BE2C (cell line): ENCODE data around the gene BRSK2.

Source experiments
- DNase-seq: peaks from one replicate; pipeline ENCODE4 v3.0.0-alpha.2; 2020
- H3K27me3 ChIP-seq: fragments of 250-450 bp; sonication (Bioruptor Pico); 2 replicates; pipeline ENCODE4 v1.5.1; 2020; ENCODE audit warnings: mild to moderate bottlenecking
- H3K36me3 ChIP-seq: fragments of 250-450 bp; sonication (Bioruptor Pico); 2 replicates; pipeline ENCODE4 v1.5.1; 2020; ENCODE audit warnings: mild to moderate bottlenecking
- H3K4me1 ChIP-seq: fragments of 250-450 bp; sonication (Bioruptor Pico); 2 replicates; pipeline ENCODE4 v1.5.1; 2020
- H3K4me3 ChIP-seq: 2 replicates; pipeline ENCODE4 v1.5.1; 2011; ENCODE audit warnings: low read depth, low read length
- H3K9me3 ChIP-seq: fragments of 250-450 bp; sonication (Bioruptor Pico); 2 replicates; pipeline ENCODE4 v1.5.1; 2020
- TF ChIP-seq, protein P1 (sequence below): IDR thresholded peaks from 2 replicates; pipeline ENCODE4 v1.5.1; 2012; ENCODE audit warnings: mild to moderate bottlenecking, low read depth, low read length

BRSK2 gene

DNA sequence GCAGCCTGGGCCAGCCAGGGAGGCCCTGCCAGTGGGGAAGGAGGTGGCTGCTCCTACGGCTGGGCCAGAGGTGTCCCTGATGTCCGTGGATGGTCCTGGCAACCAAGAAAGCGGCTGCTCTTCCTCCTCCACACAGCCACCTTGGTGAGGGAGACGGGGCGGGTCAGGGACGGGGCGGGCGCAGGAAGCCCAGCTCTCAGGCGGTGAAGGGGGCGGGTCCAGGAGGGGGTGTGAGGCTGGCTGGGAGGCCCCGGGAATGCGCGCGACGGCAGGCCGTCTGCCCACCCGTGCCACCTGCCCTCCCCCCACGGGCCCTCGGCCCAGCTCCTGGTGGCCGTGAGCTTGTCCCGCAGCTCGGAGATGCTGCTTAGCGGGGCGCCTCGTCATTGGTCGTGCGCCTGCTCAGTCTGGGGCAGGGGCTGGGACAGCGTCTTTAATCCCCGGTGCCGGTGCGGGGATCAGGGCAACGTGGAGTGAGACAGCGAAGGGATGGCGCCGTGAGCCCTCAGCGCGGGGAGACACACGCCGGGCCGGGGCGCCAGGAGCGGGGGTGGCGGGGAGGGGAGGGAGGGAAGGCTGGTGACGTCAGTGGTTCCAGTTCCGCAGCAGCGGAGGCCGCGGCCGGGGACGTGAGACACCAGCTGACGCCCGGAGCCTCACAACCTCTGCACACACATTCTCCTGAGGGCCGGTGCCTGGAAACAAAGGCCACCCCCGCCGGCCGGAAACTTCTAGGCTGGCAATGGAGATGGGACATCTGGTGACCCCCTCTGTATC is 6.7 kb upstream of the BRSK2 start:
- peak overlapping the region; percentile 54 for H3K4me3 ChIP-seq
- no peaks in the 10 kb centered on the region for H3K4me1 ChIP-seq
- H3K27me3 ChIP-seq, result no peaks in the 10 kb centered on the region
- DNase-seq, result peak; percentile 57
- H3K36me3 ChIP-seq, result no peaks in the 10 kb centered on the region
- TF ChIP-seq, protein P1, sequence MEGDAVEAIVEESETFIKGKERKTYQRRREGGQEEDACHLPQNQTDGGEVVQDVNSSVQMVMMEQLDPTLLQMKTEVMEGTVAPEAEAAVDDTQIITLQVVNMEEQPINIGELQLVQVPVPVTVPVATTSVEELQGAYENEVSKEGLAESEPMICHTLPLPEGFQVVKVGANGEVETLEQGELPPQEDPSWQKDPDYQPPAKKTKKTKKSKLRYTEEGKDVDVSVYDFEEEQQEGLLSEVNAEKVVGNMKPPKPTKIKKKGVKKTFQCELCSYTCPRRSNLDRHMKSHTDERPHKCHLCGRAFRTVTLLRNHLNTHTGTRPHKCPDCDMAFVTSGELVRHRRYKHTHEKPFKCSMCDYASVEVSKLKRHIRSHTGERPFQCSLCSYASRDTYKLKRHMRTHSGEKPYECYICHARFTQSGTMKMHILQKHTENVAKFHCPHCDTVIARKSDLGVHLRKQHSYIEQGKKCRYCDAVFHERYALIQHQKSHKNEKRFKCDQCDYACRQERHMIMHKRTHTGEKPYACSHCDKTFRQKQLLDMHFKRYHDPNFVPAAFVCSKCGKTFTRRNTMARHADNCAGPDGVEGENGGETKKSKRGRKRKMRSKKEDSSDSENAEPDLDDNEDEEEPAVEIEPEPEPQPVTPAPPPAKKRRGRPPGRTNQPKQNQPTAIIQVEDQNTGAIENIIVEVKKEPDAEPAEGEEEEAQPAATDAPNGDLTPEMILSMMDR, result no peak
- H3K9me3 ChIP-seq, result no peaks in the 10 kb centered on the region

DNA sequence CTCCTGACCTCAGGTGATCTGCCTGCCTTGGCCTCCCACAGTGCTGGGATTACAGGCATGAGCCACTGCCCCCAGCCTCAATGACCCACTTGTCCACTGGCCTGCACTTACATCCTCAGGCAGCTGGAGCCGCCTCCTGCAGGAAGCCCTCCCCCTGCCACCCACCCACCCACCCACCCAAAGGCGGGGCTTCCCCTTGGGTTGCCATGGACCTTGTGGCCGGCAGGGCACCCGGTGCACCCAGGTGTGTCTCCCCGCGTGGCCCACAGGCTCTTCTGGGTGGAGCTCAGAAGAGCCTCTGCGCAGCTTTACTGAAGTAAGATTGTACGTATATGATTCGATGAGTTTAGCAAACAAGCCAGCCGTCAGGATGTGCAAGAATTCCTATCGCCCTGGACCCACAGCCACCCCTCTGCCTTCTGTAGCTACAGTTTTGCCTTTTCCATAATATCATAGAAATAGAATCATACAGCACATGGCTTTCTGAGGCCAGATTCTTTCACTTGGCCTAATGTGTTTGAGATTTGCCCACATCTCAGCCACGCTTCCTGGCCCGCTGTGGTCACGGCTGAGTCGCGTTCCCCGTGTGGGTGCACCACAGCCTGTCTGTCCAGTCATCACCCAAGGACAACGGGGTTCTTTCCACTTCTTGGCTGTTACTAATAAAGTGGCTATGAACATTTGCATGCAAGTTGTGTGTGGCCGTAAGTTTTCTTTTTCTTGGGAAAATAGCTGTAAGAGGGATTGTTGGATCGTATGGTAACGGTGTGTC is 5.3 kb upstream of the BRSK2 start:
- H3K9me3 ChIP-seq, result no peaks in the 10 kb centered on the region
- DNase-seq, result no peak
- H3K36me3 ChIP-seq, result no peaks in the 10 kb centered on the region
- no peak overlapping the region for H3K4me3 ChIP-seq
- H3K4me1 ChIP-seq, result no peaks in the 10 kb centered on the region
- no peaks in the 10 kb centered on the region for H3K27me3 ChIP-seq
- TF ChIP-seq, protein P1, result no peak

DNA sequence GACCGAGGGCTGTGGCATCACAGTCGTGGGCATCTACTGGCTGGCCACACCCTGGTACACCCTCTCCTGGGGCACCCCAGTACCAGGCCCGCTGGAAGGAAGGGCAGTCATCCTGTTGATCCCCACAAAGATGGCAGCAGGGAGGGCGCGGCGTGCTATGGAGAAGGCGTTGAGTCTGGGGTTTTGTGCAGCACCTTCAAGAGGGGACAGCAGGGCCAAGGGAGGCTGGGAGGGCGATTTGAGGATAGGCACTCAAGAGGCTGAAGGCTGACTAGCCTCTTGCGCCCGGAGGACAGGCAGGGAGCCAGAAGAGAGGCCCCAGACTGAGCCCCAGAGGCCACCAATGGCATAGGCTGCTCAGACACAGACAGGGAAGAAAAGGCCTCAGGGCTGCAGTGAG is 2.2 kb upstream of the BRSK2 start:
- DNase-seq, result no peak
- Histone ChIP-seq H3K9me3 (no peaks in the 10 kb centered on the region), H3K4me3 (no peak overlapping the region), H3K4me1 (no peaks in the 10 kb centered on the region), H3K27me3 (peaks cover 24% of the 10 kb centered on the region), H3K36me3 (no peaks in the 10 kb centered on the region)
- TF ChIP-seq, protein P1, result no peak

DNA sequence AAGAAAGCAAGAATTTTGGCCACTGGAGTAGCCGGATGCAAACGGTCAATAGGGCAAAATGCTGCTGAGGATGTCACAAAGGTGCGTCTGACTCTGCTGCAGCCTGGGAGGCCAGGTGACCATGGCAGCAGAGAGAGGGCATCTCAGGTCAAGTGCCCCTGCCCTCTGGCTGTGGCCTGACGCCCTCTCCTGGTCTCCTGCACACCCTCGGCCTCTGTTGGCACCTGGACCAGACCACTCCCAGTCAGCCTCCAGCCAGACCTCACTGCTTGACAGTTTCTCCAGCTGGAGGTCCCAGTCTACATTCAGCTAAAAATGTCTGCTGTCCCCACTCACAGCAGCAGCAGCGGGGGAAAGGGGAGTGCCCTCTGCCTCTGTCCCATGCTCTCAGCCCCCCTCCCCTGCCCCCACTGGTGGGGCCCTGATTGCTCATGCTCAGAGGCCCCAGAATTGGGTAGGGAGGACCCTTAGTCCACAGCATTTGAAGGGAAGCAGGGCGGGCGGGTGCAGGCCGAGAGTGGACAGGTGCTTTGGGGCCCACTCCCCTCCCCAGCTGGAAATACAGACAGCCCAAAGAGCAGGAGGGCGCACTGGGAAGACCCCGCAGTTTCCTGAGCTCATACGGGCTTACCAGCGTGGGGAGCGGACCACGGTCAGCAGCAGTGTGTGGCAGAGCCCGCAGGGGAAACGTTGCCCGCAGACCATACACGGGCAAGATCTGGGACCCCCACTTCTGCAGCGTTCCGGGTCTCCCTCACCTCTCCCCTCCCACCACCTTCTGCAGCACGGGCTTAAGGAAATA is 1.6 kb upstream of the BRSK2 start:
- Histone ChIP-seq H3K4me3 (no peak overlapping the region), H3K9me3 (no peaks in the 10 kb centered on the region), H3K36me3 (no peaks in the 10 kb centered on the region), H3K27me3 (peaks cover 27% of the 10 kb centered on the region), H3K4me1 (no peaks in the 10 kb centered on the region)
- DNase-seq, result no peak
- TF ChIP-seq, protein P1, result no peak

DNA sequence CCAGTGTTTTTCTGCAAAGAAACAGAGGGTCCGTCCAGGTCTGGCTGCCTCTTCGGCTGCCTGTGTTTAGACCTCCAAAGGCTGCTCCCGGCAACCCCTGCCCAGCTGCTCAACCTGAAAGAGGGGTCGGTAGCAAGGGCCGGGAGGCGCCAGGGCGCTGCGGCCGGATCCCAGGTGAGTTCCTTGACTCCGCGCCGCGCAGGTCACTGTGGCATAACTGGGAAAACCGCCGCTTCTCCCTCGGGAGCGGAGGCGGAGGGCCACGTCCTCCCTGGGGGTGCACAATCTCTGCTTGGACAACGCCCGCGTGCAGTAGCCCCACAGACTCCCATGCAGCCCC is 1.0 kb upstream of the BRSK2 start:
- TF ChIP-seq, protein P1, result no peak
- Histone ChIP-seq H3K9me3 (no peaks in the 10 kb centered on the region), H3K27me3 (peaks cover 27% of the 10 kb centered on the region), H3K4me1 (no peaks in the 10 kb centered on the region), H3K4me3 (peak overlapping the region; percentile 47; the same call in 1 of the 2 replicates), H3K36me3 (no peaks in the 10 kb centered on the region)
- no peak for DNase-seq
